Suppressor macrophage treated with lipopolysaccharide for 1 hour (primary cell): ENCODE measurements around the gene PROK1.

Experiments
- DNase-seq, 3 donors: peaks; one replicate each; pipeline ENCODE4 v3.0.0-alpha.2; 2020 to 2022

Gene PROK1

GRCh38 chr1:110490791-110491451 is 40.0 kb downstream of the PROK1 start:
- DNase-seq, result peak in 1 of 3 donors; percentile 45

GRCh38 chr1:110492573-110492972 is 41.6 kb downstream of the PROK1 start:
- DNase-seq, result no peak

GRCh38 chr1:110493059-110493699 is 42.2 kb downstream of the PROK1 start:
- DNase-seq, result no peak

GRCh38 chr1:110494036-110494435 is 43.1 kb downstream of the PROK1 start:
- no peak for DNase-seq

GRCh38 chr1:110494522-110495406 is 43.8 kb downstream of the PROK1 start:
- no peak for DNase-seq

GRCh38 chr1:110495926-110496600 is 45.1 kb downstream of the PROK1 start:
- DNase-seq, result peak; percentile 89

- DNase-seq, result no peak
Observed at GRCh38 chr1:110498270-110498669, 47.3 kb downstream of the PROK1 start.

- DNase-seq, result no peak
Observed at GRCh38 chr1:110501488-110502132, 50.7 kb downstream of the PROK1 start.

GRCh38 chr1:110502402-110503151 is 51.6 kb downstream of the PROK1 start:
- DNase-seq, result peak; percentile 83 to 89 (median 89)

- DNase-seq, result no peak
Observed at GRCh38 chr1:110503471-110503870, 52.5 kb downstream of the PROK1 start.

GRCh38 chr1:110504226-110504625 is 53.3 kb downstream of the PROK1 start:
- peak; percentile 70 to 80 (median 79) for DNase-seq

- DNase-seq, result no peak
Observed at GRCh38 chr1:110505596-110505995, 54.6 kb downstream of the PROK1 start.

- DNase-seq, result peak; percentile 49 to 69 (median 59)
Observed at GRCh38 chr1:110506541-110506940, 55.6 kb downstream of the PROK1 start.
